AG04449 (cell line): ENCODE data around the gene CDC42BPB.

Source experiments
- CTCF ChIA-PET: fragments of 350-600 bp; formaldehyde crosslinking; extraction: SDS; loops from one replicate; lab custom pipeline; 2021; ENCODE audit warnings: antibody characterized with exemption; lab: Yijun Ruan, JAX
- POLR2A ChIA-PET: fragments of 400-600, 350-600 bp; formaldehyde crosslinking; extraction: SDS; loops from one replicate; lab custom pipeline; 2020; ENCODE audit warnings: antibody characterized with exemption, inconsistent platforms; lab: Yijun Ruan, JAX
- DNase-seq: peaks from one replicate; pipeline ENCODE4 v3.0.0-alpha.2; 2010; ENCODE audit warnings: low read depth, low spot score
- H3K4me3 ChIP-seq: 2 replicates; pipeline ENCODE4 v1.5.1; 2011; ENCODE audit warnings: low read depth, mild to moderate bottlenecking, control low read depth, low read length
- CTCF ChIP-seq: IDR thresholded peaks from one replicate; pipeline ENCODE4 v1.5.1; 2011; ENCODE audit warnings: mild to moderate bottlenecking, moderate library complexity, low read length, control low read depth, inconsistent platforms; ENCODE audit not compliant: insufficient read depth; ENCODE audit errors: missing control alignments

CDC42BPB gene

GRCh38 chr14:103090481-103091020, 33.2 kb upstream of the CDC42BPB start:
- DNase-seq, result no peak
- ChIA-PET POLR2A (no interaction called here), CTCF (interaction anchor here (0.6 to 3.2 kb wide), 11 partner anchors 7 to 396 kb away, joined by 3 to 20 read pairs (median 4); no protein-coding TSS in a partner anchor)
- no peak for TF ChIP-seq CTCF
- H3K4me3 ChIP-seq, result no peak overlapping the region

GRCh38 chr14:103089386-103090335, 32.3 kb upstream of the CDC42BPB start:
- ChIA-PET POLR2A (no interaction called here), CTCF (interaction anchor here (0.6 to 3.2 kb wide), 5 partner anchors 12 to 202 kb away, joined by 3 to 20 read pairs (median 3); no protein-coding TSS in a partner anchor)
- TF ChIP-seq CTCF, result no peak
- H3K4me3 ChIP-seq, result no peak overlapping the region
- no peak for DNase-seq

DNA sequence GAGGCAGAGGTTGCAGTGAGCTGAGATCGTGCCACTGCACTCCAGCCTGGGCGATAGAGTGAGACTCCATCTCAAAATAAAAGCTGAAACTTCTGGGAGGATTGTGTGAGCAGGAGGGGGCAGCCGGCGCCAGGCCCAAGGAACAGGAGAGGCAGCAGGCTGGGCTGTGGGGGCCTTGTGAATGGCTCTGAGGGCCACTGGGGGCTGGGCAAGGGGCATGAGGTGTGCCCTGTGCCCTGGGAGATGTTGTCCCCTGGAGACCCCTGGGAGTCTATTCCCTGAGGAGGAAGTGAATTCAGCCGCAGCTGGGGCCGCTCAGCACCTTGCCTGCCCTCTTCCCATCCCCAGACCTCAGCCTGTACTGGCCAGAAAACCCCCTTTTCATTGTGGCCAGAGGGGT, 31.6 kb upstream of the CDC42BPB start:
- DNase-seq, result no peak
- POLR2A ChIA-PET, result no interaction called here
- TF ChIP-seq CTCF, result no peak
- CTCF ChIA-PET, result no interaction called here
- H3K4me3 ChIP-seq, result no peak overlapping the region

DNA sequence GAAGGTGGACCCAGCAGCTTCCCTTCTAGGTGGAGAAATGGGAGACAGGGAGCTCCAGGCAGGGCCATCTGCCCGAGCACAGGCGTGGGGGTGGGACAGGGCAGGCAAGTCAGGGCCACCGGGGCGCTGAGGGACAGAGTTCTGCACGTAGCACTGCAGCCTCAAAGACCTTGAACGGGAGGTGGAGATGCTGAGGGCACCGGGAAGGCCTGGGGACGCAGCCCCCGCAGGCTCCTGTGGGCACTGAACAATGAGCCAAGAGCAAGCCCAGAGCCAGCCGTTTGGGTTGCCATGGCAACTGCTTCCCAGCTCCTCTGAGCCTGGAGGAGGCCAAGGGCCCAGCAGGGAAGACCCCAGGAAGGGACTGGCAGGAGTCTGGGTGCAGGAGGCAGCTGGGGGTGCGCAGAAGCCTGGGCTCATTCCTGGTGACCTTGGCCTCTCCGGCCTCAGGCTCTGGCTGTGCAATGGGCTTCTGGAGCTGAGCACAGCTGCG, 30.0 kb upstream of the CDC42BPB start:
- POLR2A ChIA-PET, result no interaction called here
- H3K4me3 ChIP-seq, result no peak overlapping the region
- TF ChIP-seq CTCF, result no peak
- CTCF ChIA-PET, result interaction anchor here (1.2 to 1.7 kb wide), 4 partner anchors 13 to 43 kb away, joined by 3 to 12 read pairs (median 5); no protein-coding TSS in a partner anchor
- DNase-seq, result no peak

DNA sequence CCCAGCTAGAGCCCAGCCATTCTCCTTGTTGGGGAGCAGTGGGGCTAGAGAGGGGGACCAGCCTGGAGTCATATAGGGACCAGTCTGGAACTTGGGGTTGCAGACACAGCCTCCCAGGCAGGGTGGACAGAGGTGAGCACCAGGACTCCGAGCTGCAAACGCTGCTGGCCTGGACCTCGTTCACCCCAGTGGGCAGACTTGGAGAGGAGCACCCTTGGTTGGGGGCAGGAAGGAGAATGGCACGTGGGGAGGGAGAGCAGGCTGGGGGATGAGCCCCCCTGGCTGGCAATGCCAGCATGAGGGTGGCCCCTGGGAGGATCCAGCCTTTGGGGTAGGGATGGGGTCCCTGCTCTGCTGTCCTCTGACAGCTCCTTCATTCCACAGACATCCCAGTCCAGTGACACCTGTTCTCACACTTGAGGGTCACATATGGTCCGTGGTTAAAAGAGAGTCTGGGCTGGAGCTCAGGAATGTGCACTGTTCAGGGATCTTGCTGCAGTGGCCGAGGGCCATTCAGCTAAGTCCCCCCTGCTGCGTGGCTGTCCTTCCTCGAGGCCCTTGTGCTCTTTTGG, 29.5 kb upstream of the CDC42BPB start:
- ChIA-PET CTCF (interaction anchor here (0.8 to 1.7 kb wide), 7 partner anchors 9 to 43 kb away, joined by 3 to 12 read pairs (median 3); no protein-coding TSS in a partner anchor), POLR2A (no interaction called here)
- H3K4me3 ChIP-seq, result no peak overlapping the region
- no peak for TF ChIP-seq CTCF
- no peak for DNase-seq
